Neural cell (in vitro differentiated cells): Measurements from ENCODE around the gene CGB8. TPM values are rescaled to one million over a fixed set of nuclear protein-coding genes. Genes with fewer than 3 reads are reported as not detected.

Source experiments
- H2AFZ ChIP-seq: fragments of 200-600, 300-800 bp; sonication (generic), shearing (Covaris generic); 2 replicates; pipeline ENCODE4 v1.6.0; 2014; ENCODE audit warnings: low read depth, mild to moderate bottlenecking, antibody characterized with exemption, low read length, moderate library complexity
- H3F3A ChIP-seq: fragments of 200-600 bp; shearing (Covaris generic); 2 replicates; pipeline ENCODE4 v1.6.1; 2016; ENCODE audit warnings: mild to moderate bottlenecking, moderate library complexity, mixed read lengths, antibody characterized with exemption, low read length; ENCODE audit not compliant: insufficient read depth, poor library complexity, severe bottlenecking
- H3K27ac ChIP-seq: fragments of 200-600, 300-800 bp; sonication (generic), shearing (Covaris generic); 2 replicates; pipeline ENCODE4 v1.5.1; 2014; ENCODE audit warnings: mild to moderate bottlenecking, low read length, moderate library complexity
- H3K27me3 ChIP-seq: fragments of 300-800, 200-600 bp; sonication (generic), shearing (Covaris generic); 2 replicates; pipeline ENCODE4 v1.6.0; 2014; ENCODE audit warnings: mild to moderate bottlenecking, low read depth, low read length, moderate library complexity; ENCODE audit not compliant: insufficient read depth
- H3K36me3 ChIP-seq: fragments of 300-800, 200-600 bp; sonication (generic), shearing (Covaris generic); 2 replicates; pipeline ENCODE4 v1.5.1; 2014; ENCODE audit warnings: mild to moderate bottlenecking, antibody characterized with exemption, low read length, moderate library complexity; ENCODE audit not compliant: insufficient read depth
- H3K4me2 ChIP-seq: fragments of 300-800, 200-600 bp; sonication (generic), shearing (Covaris generic); 2 replicates; pipeline ENCODE4 v1.6.0; 2014; ENCODE audit warnings: mild to moderate bottlenecking, low read length
- H3K4me3 ChIP-seq: fragments of 300-800, 200-600 bp; sonication (generic), shearing (Covaris generic); 2 replicates; pipeline ENCODE4 v1.5.1; 2014; ENCODE audit warnings: mild to moderate bottlenecking, low read length, moderate library complexity
- H3K79me2 ChIP-seq: fragments of 200-600 bp; shearing (Covaris generic); replicated peaks from 2 replicates; pipeline ENCODE4 v1.6.0; 2014; ENCODE audit warnings: mild to moderate bottlenecking, low read length, moderate library complexity; ENCODE audit not compliant: insufficient read depth
- H3K9ac ChIP-seq: fragments of 300-800, 200-600 bp; sonication (generic), shearing (Covaris generic); 2 replicates; pipeline ENCODE4 v1.6.1; 2016; ENCODE audit warnings: mild to moderate bottlenecking, low read length, mixed read lengths
- H3K9me2 ChIP-seq: fragments of 200-600 bp; shearing (Covaris generic); 2 replicates; pipeline ENCODE4 v1.6.1; 2016; ENCODE audit warnings: mild to moderate bottlenecking, low read length, mixed read lengths; ENCODE audit not compliant: insufficient read depth
- H3K9me3 ChIP-seq: fragments of 200-600, 300-800 bp; sonication (generic), shearing (Covaris generic); 2 replicates; pipeline ENCODE4 v1.6.1; 2016; ENCODE audit warnings: mild to moderate bottlenecking, mixed run types, low read length, moderate library complexity, mixed read lengths
- H4K20me1 ChIP-seq: fragments of 200-600 bp; shearing (Covaris generic); 2 replicates; pipeline ENCODE4 v1.6.1; 2016; ENCODE audit warnings: mild to moderate bottlenecking, mixed run types; ENCODE audit not compliant: insufficient read depth
- CTCF ChIP-seq: fragments of 450-650 bp; IDR thresholded peaks from 2 replicates; pipeline ENCODE4 v1.5.1; 2014; ENCODE audit warnings: antibody characterized with exemption, mild to moderate bottlenecking, moderate library complexity; ENCODE audit not compliant: poor library complexity, severe bottlenecking
- EP300 ChIP-seq: fragments of 450-650 bp; conservative IDR thresholded peaks from 2 replicates; pipeline ENCODE4 v1.6.1; 2014; ENCODE audit warnings: antibody characterized with exemption, mild to moderate bottlenecking, moderate library complexity; ENCODE audit not compliant: poor library complexity, severe bottlenecking
- EZH2 ChIP-seq: fragments of 200-600, 300-800 bp; shearing (Covaris generic), sonication (generic); IDR thresholded peaks from 2 replicates; pipeline ENCODE4 v1.6.1; 2014; ENCODE audit warnings: antibody characterized with exemption, low read length, borderline replicate concordance, mild to moderate bottlenecking; ENCODE audit not compliant: insufficient read depth, poor library complexity, severe bottlenecking
- MXI1 ChIP-seq: fragments of 450-650 bp; conservative IDR thresholded peaks from 2 replicates; pipeline ENCODE4 v1.6.1; 2014; ENCODE audit warnings: antibody characterized with exemption, mild to moderate bottlenecking; ENCODE audit not compliant: poor library complexity, severe bottlenecking
- POLR2AphosphoS5 ChIP-seq: IDR thresholded peaks from 2 replicates; pipeline ENCODE4 v1.6.1; 2012
- RAD21 ChIP-seq: fragments of 450-650 bp; conservative IDR thresholded peaks from 2 replicates; pipeline ENCODE4 v1.6.1; 2014; ENCODE audit warnings: antibody characterized with exemption, mild to moderate bottlenecking, moderate library complexity
- REST ChIP-seq: IDR thresholded peaks from 2 replicates; pipeline ENCODE4 v1.6.1; 2012; ENCODE audit warnings: borderline replicate concordance
- SMC3 ChIP-seq: fragments of 450-650 bp; conservative IDR thresholded peaks from 2 replicates; pipeline ENCODE4 v1.6.1; 2014; ENCODE audit warnings: antibody characterized with exemption, mild to moderate bottlenecking, moderate library complexity; ENCODE audit not compliant: poor library complexity
- TAF1 ChIP-seq: IDR thresholded peaks from 2 replicates; pipeline ENCODE4 v1.6.1; 2012; ENCODE audit warnings: low read depth
- polyA plus RNA-seq: library from polyadenylated mRNA; depleted of rRNA; stranded (reverse); fragments of >200 nt; gene quantifications from 2 replicates; pipeline ENCODE4 v1.2.3, GENCODE V29; 2014

Gene CGB8
- polyA plus RNA-seq, 1 donor from 2014 or later, result not detected

- peaks cover 13% of the 10 kb centered on the region for H3K27me3 ChIP-seq
- no peak for TF ChIP-seq MXI1
- peak; percentile 38 for TF ChIP-seq CTCF
- no peak for TF ChIP-seq EZH2
- no peak for TF ChIP-seq TAF1
- no peak for TF ChIP-seq POLR2AphosphoS5
- TF ChIP-seq REST, result no peak
- TF ChIP-seq EP300, result no peak
- no peak overlapping the region for H3K27ac ChIP-seq
- H3K4me3 ChIP-seq, result no peak overlapping the region
- no peak overlapping the region for H2AFZ ChIP-seq
- H3K9me2 ChIP-seq, result no peaks in the 10 kb centered on the region
- H3K4me2 ChIP-seq, result no peak overlapping the region
- H3K36me3 ChIP-seq, result no peaks in the 10 kb centered on the region
- H3F3A ChIP-seq, result no peaks in the 10 kb centered on the region
- no peaks in the 10 kb centered on the region for H4K20me1 ChIP-seq
- H3K9ac ChIP-seq, result no peak overlapping the region
- H3K9me3 ChIP-seq, result no peaks in the 10 kb centered on the region
- H3K79me2 ChIP-seq, result no peaks in the 10 kb centered on the region
These were observed 31.1 kb downstream of the CGB8 start for GRCh38 chr19:49017666-49018351.

- H3K9ac ChIP-seq, result no peak within 1 kb of the TSS
- no peaks in the 10 kb centered on the region for H3K9me2 ChIP-seq
- H3F3A ChIP-seq, result no peaks in the 10 kb centered on the region
- no peaks in the 10 kb centered on the region for H4K20me1 ChIP-seq
- H2AFZ ChIP-seq, result no peak within 1 kb of the TSS
- no peaks in the 10 kb centered on the region for H3K36me3 ChIP-seq
- no peak within 1 kb of the TSS for H3K27ac ChIP-seq
- no peak within 1 kb of the TSS for H3K4me3 ChIP-seq
- H3K9me3 ChIP-seq, result no peaks in the 10 kb centered on the region
- no peaks in the 10 kb centered on the region for H3K79me2 ChIP-seq
- H3K27me3 ChIP-seq, result peaks cover 13% of the 10 kb centered on the region
- H3K4me2 ChIP-seq, result no peak within 1 kb of the TSS
- TF ChIP-seq TAF1, result no peak
- no peak for TF ChIP-seq MXI1
- no peak for TF ChIP-seq EZH2
- no peak for TF ChIP-seq REST
- TF ChIP-seq EP300, result no peak
- no peak for TF ChIP-seq CTCF
- TF ChIP-seq SMC3, result no peak
- TF ChIP-seq POLR2AphosphoS5, result no peak
- TF ChIP-seq RAD21, result no peak
These were observed 31.8 kb downstream of the CGB8 start, which contains the start of gene LHB for GRCh38 chr19:49017041-49017665. LHB (minus strand) TSS chr19:49017091; CDS start chr19:49017081, 10 bp downstream.
